HepG2 (cell line): ENCODE results near the gene KDM2B. TPM values are rescaled to one million over a fixed set of nuclear protein-coding genes. Genes with fewer than 3 reads are reported as not detected.

Experiments
- AKNA ChIP-seq: sonication (generic); formaldehyde crosslinking; IDR thresholded peaks from 2 replicates; pipeline ENCODE4 v1.4.0; 2020; ENCODE audit warnings: missing genetic modification reagents, borderline replicate concordance
- FOXP1 ChIP-seq, 2 experiments: fragments of 450-650 bp in 1 of 2; IDR thresholded peaks; 2 replicates each; pipeline ENCODE4 v1.6.1; 2017 to 2018; ENCODE audit warnings: antibody characterized with exemption in 1 of 2
- GMEB2 ChIP-seq: IDR thresholded peaks from 2 replicates; pipeline ENCODE4 v1.6.1; 2016; ENCODE audit warnings: missing biosample characterization, missing genetic modification reagents, low read depth
- KDM5A ChIP-seq: fragments of 200-600 bp; sonication (generic); IDR thresholded peaks from 2 replicates; pipeline ENCODE4 v1.7.0; 2018; ENCODE audit warnings: antibody characterized with exemption, mild to moderate bottlenecking, low read length, borderline replicate concordance
- MEIS1 ChIP-seq: sonication (generic); formaldehyde crosslinking; IDR thresholded peaks from 2 replicates; pipeline ENCODE4 v1.9.0; 2021; ENCODE audit warnings: mild to moderate bottlenecking, missing genetic modification reagents, moderate library complexity, borderline replicate concordance
- NBN ChIP-seq: fragments of 450-650 bp; conservative IDR thresholded peaks from 2 replicates; pipeline ENCODE4 v1.6.1; 2017
- NCOR1 ChIP-seq: fragments of 200-600 bp; sonication (generic); IDR thresholded peaks from 2 replicates; pipeline ENCODE4 v1.7.0; 2017; ENCODE audit warnings: antibody characterized with exemption, low read length, borderline replicate concordance
- PITX1 ChIP-seq: sonication (generic); formaldehyde crosslinking; IDR thresholded peaks from 2 replicates; pipeline ENCODE4 v1.5.1; 2020; ENCODE audit warnings: mild to moderate bottlenecking, missing genetic modification reagents
- RCOR2 ChIP-seq: IDR thresholded peaks from 2 replicates; pipeline ENCODE4 v1.6.1; 2016; ENCODE audit warnings: missing biosample characterization, missing genetic modification reagents
- REPIN1 ChIP-seq: sonication (generic); formaldehyde crosslinking; IDR thresholded peaks from 2 replicates; pipeline ENCODE4 v1.8.0; 2022; ENCODE audit warnings: missing genetic modification reagents, low read depth, mild to moderate bottlenecking, borderline replicate concordance
- SALL1 ChIP-seq: sonication (generic); formaldehyde crosslinking; IDR thresholded peaks from 2 replicates; pipeline ENCODE4 v1.8.0; 2022; ENCODE audit warnings: mild to moderate bottlenecking, missing genetic modification reagents
- SOX6 ChIP-seq, 2 experiments: fragments of 450-650 bp in 1 of 2; sonication (generic) in 1 of 2; formaldehyde crosslinking in 1 of 2; IDR thresholded peaks; 2 replicates each; pipeline versions ENCODE4 v1.4.0 to v1.6.1; 2017 to 2020; ENCODE audit warnings: antibody characterized with exemption in 1 of 2, mild to moderate bottlenecking in 1 of 2, missing genetic modification reagents in 1 of 2
- XRCC5 ChIP-seq: fragments of 200-400 bp; formaldehyde crosslinking; optimal IDR thresholded peaks from 2 replicates; pipeline ENCODE3; 2017; ENCODE audit warnings: mild to moderate bottlenecking, low read length
- ZFP1 ChIP-seq: IDR thresholded peaks from 2 replicates; pipeline ENCODE4 v1.6.1; 2016
- ZFP62 ChIP-seq: sonication (generic); formaldehyde crosslinking; IDR thresholded peaks from 2 replicates; pipeline ENCODE4 v1.4.0; 2020; ENCODE audit warnings: missing genetic modification reagents
- ZHX1 ChIP-seq: sonication (generic); formaldehyde crosslinking; IDR thresholded peaks from 2 replicates; pipeline ENCODE4 v1.8.1; 2022; ENCODE audit warnings: low read depth, mild to moderate bottlenecking, missing genetic modification reagents
- ZNF275 ChIP-seq: sonication (generic); formaldehyde crosslinking; IDR thresholded peaks from 2 replicates; pipeline ENCODE4 v1.8.0; 2022; ENCODE audit warnings: missing genetic modification reagents, mild to moderate bottlenecking, inconsistent platforms, borderline replicate concordance
- ZNF510 ChIP-seq: sonication (generic); formaldehyde crosslinking; IDR thresholded peaks from 2 replicates; pipeline ENCODE4 v1.4.0; 2020; ENCODE audit warnings: low read depth, mild to moderate bottlenecking, missing genetic modification reagents
- ZNF678 ChIP-seq: sonication (generic); formaldehyde crosslinking; IDR thresholded peaks from 2 replicates; pipeline ENCODE4 v1.4.0; 2020; ENCODE audit warnings: mild to moderate bottlenecking, missing genetic modification reagents
- polyA plus RNA-seq, 8 experiments: library from polyadenylated mRNA; depleted of rRNA in 3 of 8; stranded (reverse) in 7 of 8; unstranded in 1 of 8; fragments of >200 nt; fragmentation: Illumina TruSeq in 4 of 8; extraction: Trizol in 4 of 8; gene quantifications; 2 replicates each; pipeline versions ENCODE4 v1.2.1 to v1.2.3, GENCODE V29; 2011 to 2016; ENCODE audit warnings: low read depth in 4 of 8, missing spikeins in 1 of 8, mixed read lengths in 1 of 8; ENCODE audit not compliant: insufficient read depth in 1 of 8
- total RNA-seq, 5 experiments: library from RNA; depleted of rRNA; stranded (reverse); fragments of >200 nt; fragmentation: Illumina TruSeq; extraction: Trizol; gene quantifications; 2 replicates each; pipeline ENCODE4 v1.2.3, GENCODE V29; 2016; ENCODE audit warnings: low read depth in 1 of 5

Gene KDM2B
- total and polyA plus RNA-seq, 2 of the 13 experiments (the other 11 are each of a cell fraction or from before 2014, with no cell fraction given) = 17.5 to 26.1 TPM

GRCh38 chr12:121550974-121551634 is 29.7 kb downstream of the KDM2B start (continued):
- TF ChIP-seq ZHX1 (CRISPR knock-in tag) (no peak; the same call in 1 of the 2 replicates), MEIS1 (CRISPR knock-in tag) (no peak), PITX1 (CRISPR knock-in tag) (peak; percentile 99), ZNF678 (no peak), REPIN1 (peak; percentile 91; the same call in 1 of the 2 replicates), ZNF275 (CRISPR knock-in tag) (no peak), NCOR1 (peak; percentile 90), ZFP1 (CRISPR knock-in tag) (peak; percentile 83), ZFP62 (CRISPR knock-in tag) (no peak), AKNA (CRISPR knock-in tag) (no peak; the same call in 1 of the 2 replicates), SALL1 (peak; percentile 57; the same call in 1 of the 2 replicates), FOXP1 (IDR thresholded peaks at IDR 0.05) (peak; percentile 93), FOXP1 (CRISPR knock-in tag; IDR thresholded peaks at IDR 0.05) (peak; percentile 97), XRCC5 (no peak), GMEB2 (no peak), RCOR2 (CRISPR knock-in tag) (peak; percentile 82), NBN (no peak), SOX6 (IDR thresholded peaks at IDR 0.05) (no peak), SOX6 (CRISPR knock-in tag; IDR thresholded peaks at IDR 0.05) (peak; percentile 99), ZNF510 (CRISPR knock-in tag) (no peak), KDM5A (no peak; the same call in 1 of the 2 replicates)
